Measurements from ENCODE around the gene SLC52A3. TPM values are rescaled to one million over a fixed set of nuclear protein-coding genes. Genes with fewer than 3 reads are reported as not detected.
"Not testable (repeated sequence)": the region's sequence is repeated elsewhere in the genome, so short reads cannot be mapped to it uniquely, and the experiment has no call there.

Gene SLC52A3
- total RNA-seq (2014; rRNA removed; shearing (Covaris generic)): 0.06 TPM in 1 of 2 replicates, not detected in the other

- in situ Hi-C loops (cut with HindIII; ENCODE audit: low sequenced_read_pairs): no loop called here
- DNase-seq (ENCODE audit: low spot score): no peak
Observed at GRCh38 chr20:768426-768978, at the start of gene SLC52A3. Gene SLC52A3, minus strand, starts transcription at chr20:768500. Its CDS starts 2,726 bp downstream, at chr20:765774.

GRCh38 chr20:815914-816606, 47.8 kb upstream of the SLC52A3 start:
- in situ Hi-C loops (cut with HindIII; ENCODE audit: low sequenced_read_pairs): no loop called here

GRCh38 chr20:815226-815625, 46.9 kb upstream of the SLC52A3 start:
- in situ Hi-C loops (cut with HindIII; ENCODE audit: low sequenced_read_pairs): no loop called here
- no peak for DNase-seq (ENCODE audit: low spot score)

More at GRCh38 chr20:815914-816606, 47.8 kb upstream of the SLC52A3 start:
- DNase-seq (ENCODE audit: low spot score): peak; percentile 62

- in situ Hi-C loops (cut with HindIII; ENCODE audit: low sequenced_read_pairs): no loop called here
- no peak for DNase-seq (ENCODE audit: low spot score)
Observed at GRCh38 chr20:813390-813789, 45.1 kb upstream of the SLC52A3 start.

- DNase-seq (ENCODE audit: low spot score); in situ Hi-C loops (cut with HindIII; ENCODE audit: low sequenced_read_pairs): not testable (repeated sequence)
Observed at GRCh38 chr20:812435-812814, 44.1 kb upstream of the SLC52A3 start.

GRCh38 chr20:811776-812434, 43.6 kb upstream of the SLC52A3 start:
- DNase-seq (ENCODE audit: low spot score); in situ Hi-C loops (cut with HindIII; ENCODE audit: low sequenced_read_pairs): not testable (repeated sequence)

- peak; percentile 4 for DNase-seq (ENCODE audit: low spot score)
- in situ Hi-C loops (cut with HindIII; ENCODE audit: low sequenced_read_pairs): no loop called here
Observed at GRCh38 chr20:805713-806112, 37.4 kb upstream of the SLC52A3 start.

- in situ Hi-C loops (cut with HindIII; ENCODE audit: low sequenced_read_pairs): no loop called here
- no peak for DNase-seq (ENCODE audit: low spot score)
Observed at GRCh38 chr20:801678-802077, 33.4 kb upstream of the SLC52A3 start.

GRCh38 chr20:800026-800425, 31.7 kb upstream of the SLC52A3 start:
- DNase-seq (ENCODE audit: low spot score); in situ Hi-C loops (cut with HindIII; ENCODE audit: low sequenced_read_pairs): not testable (repeated sequence)

GRCh38 chr20:798746-799145, 30.4 kb upstream of the SLC52A3 start:
- in situ Hi-C loops (cut with HindIII; ENCODE audit: low sequenced_read_pairs); DNase-seq (ENCODE audit: low spot score): not testable (repeated sequence)

GRCh38 chr20:796921-797320, 28.6 kb upstream of the SLC52A3 start:
- DNase-seq (ENCODE audit: low spot score): no peak
- in situ Hi-C loops (cut with HindIII; ENCODE audit: low sequenced_read_pairs): no loop called here

GRCh38 chr20:792248-792647, 23.9 kb upstream of the SLC52A3 start:
- no peak for DNase-seq (ENCODE audit: low spot score)
- in situ Hi-C loops (cut with HindIII; ENCODE audit: low sequenced_read_pairs): no loop called here

GRCh38 chr20:791056-791455, 22.8 kb upstream of the SLC52A3 start:
- in situ Hi-C loops (cut with HindIII; ENCODE audit: low sequenced_read_pairs): no loop called here
- no peak for DNase-seq (ENCODE audit: low spot score)

- in situ Hi-C loops (cut with HindIII; ENCODE audit: low sequenced_read_pairs): no loop called here
- DNase-seq (ENCODE audit: low spot score): no peak
Observed at GRCh38 chr20:787825-788224, 19.5 kb upstream of the SLC52A3 start.

GRCh38 chr20:779771-780170, 11.5 kb upstream of the SLC52A3 start:
- in situ Hi-C loops (cut with HindIII; ENCODE audit: low sequenced_read_pairs): no loop called here
- no peak for DNase-seq (ENCODE audit: low spot score)

- no peak for DNase-seq (ENCODE audit: low spot score)
- in situ Hi-C loops (cut with HindIII; ENCODE audit: low sequenced_read_pairs): no loop called here
Observed at GRCh38 chr20:776165-776564, 7.9 kb upstream of the SLC52A3 start.

- in situ Hi-C loops (cut with HindIII; ENCODE audit: low sequenced_read_pairs): no loop called here
- no peak for DNase-seq (ENCODE audit: low spot score)
Observed at GRCh38 chr20:775679-776135, 7.4 kb upstream of the SLC52A3 start.

- no peak for DNase-seq (ENCODE audit: low spot score)
- in situ Hi-C loops (cut with HindIII; ENCODE audit: low sequenced_read_pairs): no loop called here
Observed at GRCh38 chr20:774660-775057, 6.4 kb upstream of the SLC52A3 start.

GRCh38 chr20:774016-774659, 5.8 kb upstream of the SLC52A3 start:
- in situ Hi-C loops (cut with HindIII; ENCODE audit: low sequenced_read_pairs): no loop called here
- DNase-seq (ENCODE audit: low spot score): peak; percentile 69

GRCh38 chr20:772806-773205, 4.5 kb upstream of the SLC52A3 start:
- DNase-seq (ENCODE audit: low spot score): no peak
- in situ Hi-C loops (cut with HindIII; ENCODE audit: low sequenced_read_pairs): no loop called here
